GM13976 (cell line): ENCODE data around the gene GDF7.

Experiments
- DNase-seq: peaks from one replicate; pipeline ENCODE4 v3.0.0; 2012; ENCODE audit warnings: low spot score
- in situ Hi-C: fragments of 300-500 bp; cut with MboI; formaldehyde crosslinking; loops from one replicate; pipeline ENCODE4 v1.12.0; 2022; ENCODE audit warnings: low sequenced_read_pairs, mixed read lengths, inconsistent platforms; ENCODE audit not compliant: unreplicated experiment
- TF ChIP-seq, protein P1 (sequence below): IDR thresholded peaks from 2 replicates; pipeline ENCODE4 v1.5.1; 2012; ENCODE audit warnings: borderline replicate concordance, mild to moderate bottlenecking; ENCODE audit not compliant: insufficient read depth; ENCODE audit errors: extremely low read depth, missing control alignments, control extremely low read depth

GDF7 gene

DNA sequence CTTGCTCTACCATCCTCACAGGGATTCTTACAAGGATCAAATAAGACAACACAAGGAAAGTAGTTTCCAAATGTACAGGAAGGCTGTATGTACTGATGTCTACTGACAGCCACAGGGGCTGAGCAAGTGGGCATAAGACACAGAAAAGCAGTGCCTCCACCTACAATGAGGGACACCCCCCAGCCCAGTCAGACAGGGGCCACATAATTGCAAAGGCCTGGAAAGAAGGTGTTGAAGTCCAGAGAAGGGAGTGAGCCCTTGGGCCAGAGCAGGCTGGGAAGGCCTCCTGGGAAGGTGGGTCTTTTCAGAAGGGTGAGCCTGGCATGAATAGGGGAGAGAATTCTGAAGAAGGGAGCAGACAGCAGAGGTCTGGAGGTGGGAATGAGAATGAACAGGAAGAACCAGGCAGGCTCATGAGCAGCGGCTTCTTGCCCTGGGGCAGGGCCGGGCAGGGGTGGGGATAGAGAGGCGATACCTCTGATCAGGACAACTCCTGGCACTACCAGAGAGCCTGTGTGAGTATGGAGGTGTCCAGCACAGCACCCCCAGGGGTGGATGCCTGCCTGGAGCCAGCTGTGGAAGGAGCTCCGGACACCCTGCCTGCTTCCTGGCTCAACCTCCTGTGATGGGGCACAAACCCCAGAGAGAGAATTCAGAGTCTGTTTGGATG lies 46.1 kb upstream of the GDF7 start:
- TF ChIP-seq, protein P1, sequence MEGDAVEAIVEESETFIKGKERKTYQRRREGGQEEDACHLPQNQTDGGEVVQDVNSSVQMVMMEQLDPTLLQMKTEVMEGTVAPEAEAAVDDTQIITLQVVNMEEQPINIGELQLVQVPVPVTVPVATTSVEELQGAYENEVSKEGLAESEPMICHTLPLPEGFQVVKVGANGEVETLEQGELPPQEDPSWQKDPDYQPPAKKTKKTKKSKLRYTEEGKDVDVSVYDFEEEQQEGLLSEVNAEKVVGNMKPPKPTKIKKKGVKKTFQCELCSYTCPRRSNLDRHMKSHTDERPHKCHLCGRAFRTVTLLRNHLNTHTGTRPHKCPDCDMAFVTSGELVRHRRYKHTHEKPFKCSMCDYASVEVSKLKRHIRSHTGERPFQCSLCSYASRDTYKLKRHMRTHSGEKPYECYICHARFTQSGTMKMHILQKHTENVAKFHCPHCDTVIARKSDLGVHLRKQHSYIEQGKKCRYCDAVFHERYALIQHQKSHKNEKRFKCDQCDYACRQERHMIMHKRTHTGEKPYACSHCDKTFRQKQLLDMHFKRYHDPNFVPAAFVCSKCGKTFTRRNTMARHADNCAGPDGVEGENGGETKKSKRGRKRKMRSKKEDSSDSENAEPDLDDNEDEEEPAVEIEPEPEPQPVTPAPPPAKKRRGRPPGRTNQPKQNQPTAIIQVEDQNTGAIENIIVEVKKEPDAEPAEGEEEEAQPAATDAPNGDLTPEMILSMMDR, result no peak
- in situ Hi-C loops, result no loop called here
- DNase-seq, result no peak

DNA sequence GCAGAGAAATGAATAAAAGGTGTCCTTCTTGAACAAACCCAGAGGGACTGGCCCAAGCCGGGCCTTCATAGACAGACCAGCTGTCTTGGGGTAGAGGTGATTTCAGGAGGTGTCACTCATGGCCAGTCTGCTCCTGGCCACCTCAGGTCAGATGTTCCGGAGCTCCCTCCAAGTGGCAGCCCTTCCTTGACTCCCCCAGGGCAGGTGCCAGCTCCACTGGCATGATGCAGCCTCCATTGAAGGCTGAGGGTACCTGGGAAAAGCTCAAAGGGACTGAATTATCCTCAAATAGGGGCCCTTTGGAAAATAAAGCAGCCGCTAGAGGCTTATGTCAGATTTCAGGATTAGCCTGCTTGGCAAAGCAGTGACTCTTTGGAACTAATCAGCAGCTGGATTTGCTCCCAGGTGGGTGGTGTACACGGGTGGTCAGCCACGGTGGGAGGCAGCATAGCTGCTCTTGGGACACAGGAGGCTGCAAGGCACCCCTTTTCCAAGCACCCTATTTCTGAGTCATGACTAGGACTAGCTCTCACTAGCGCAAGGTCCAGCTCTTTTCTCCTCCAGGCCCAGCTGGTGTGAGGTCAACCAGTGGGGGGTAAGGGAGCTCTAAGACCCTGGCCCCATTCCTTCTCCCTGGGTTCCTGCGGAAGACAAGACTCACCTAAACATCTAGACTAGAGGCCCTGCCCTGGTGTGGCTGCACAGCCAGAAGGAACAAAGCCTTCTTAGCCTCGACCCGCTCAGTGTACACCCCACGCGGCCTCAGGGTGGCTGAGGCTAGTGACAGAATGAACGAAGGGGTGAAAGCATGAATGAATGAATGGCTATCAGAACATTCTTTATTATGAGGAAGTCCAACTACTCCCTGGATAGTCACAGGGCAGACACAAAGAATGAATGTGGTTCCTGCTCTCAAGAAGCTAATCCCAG lies 45.3 kb upstream of the GDF7 start:
- no peak for DNase-seq
- in situ Hi-C loops, result no loop called here

DNA sequence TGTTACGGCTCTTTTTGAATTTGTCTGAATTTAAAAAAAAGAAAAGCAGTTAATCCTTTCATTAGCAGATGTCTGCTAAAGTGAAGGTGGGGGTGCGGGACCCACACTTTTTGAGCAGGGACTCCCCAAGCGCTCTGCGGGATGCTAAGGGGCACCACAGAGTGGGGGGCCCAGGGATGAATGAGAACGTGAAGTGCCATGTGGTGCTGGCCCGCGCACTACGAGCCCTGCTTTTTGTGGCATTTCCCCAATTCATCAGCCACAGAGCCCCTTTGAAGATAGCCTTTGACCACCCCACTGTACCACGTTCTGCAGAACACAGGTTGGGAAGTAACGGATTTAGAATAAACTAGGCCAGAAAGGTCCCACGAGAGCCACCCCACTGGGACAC lies 44.7 kb upstream of the GDF7 start:
- no peak for DNase-seq
- in situ Hi-C loops, result no loop called here
- TF ChIP-seq, protein P1, result no peak

More for the DNA sequence above, 45.3 kb upstream of the GDF7 start:
- TF ChIP-seq, protein P1, result no peak

DNA sequence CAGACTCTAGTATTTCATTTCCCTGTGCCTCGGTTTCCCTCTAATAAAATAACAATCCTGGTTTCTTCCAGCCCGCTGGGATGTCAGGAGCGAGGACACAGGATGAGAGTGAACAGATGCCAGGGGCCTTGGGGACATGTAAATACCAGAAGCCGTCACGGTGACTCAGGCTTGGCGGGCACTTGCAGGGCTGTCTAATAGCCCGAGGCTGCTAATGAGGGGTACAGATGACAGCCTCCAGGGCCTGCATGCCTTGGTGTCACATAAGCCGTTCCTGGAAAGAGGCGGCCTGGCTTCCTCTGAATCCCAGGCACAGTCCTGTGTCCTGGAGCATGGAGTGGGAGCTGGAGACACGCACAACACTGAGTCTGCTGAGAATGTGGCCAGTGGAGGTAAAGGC lies 44.2 kb upstream of the GDF7 start:
- no peak for DNase-seq
- in situ Hi-C loops, result no loop called here
- TF ChIP-seq, protein P1, result no peak

DNA sequence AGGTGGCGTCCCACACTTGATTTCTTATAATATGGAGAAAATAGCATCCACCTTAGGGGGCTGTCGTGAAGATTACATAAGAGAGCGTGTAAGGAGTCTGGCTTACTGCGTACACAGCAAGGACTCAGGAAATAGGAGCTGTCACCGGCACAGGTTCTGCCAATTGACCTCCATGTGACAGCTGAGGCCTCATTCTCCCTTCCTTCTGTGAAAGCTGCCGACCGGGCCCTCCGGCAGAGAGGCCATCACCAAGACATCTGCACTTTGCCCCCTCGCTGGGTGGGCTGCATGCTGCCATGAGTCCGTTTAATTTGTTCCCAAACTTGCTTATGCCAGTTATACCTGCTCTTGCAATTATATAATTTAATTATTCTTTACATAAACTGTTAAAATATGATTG lies 43.7 kb upstream of the GDF7 start:
- TF ChIP-seq, protein P1, result no peak
- no peak for DNase-seq
- in situ Hi-C loops, result no loop called here

DNA sequence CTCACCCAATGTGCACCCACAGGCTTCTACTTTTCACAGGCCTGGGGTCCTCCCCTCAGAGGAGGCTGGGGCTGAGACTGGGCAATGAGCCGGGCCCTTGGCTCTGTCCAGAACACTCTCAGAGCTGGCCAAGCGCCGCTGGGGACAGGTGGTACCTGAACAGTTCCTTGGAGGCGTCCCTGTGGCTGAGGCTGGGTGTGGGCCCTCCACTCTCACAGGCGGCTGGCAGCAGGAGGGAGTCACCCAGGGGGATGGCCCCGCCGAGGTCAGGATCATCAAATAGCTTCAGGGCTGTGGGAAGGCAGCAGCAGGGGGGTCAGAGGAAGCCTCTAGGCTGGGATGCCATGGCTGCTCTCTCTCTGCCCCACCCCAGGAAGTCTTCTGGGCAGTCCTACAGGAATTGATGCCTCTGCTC lies 43.2 kb upstream of the GDF7 start:
- DNase-seq, result no peak
- in situ Hi-C loops, result no loop called here
- TF ChIP-seq, protein P1, result no peak
